ENCODE results near the gene SMARCAL1. TPM values are rescaled to one million over a fixed set of nuclear protein-coding genes. Genes with fewer than 3 reads are reported as not detected.

The SMARCAL1 gene
- total RNA-seq, 1 experiment from 2014 or later = 6.5 TPM

- in situ Hi-C loops (cut with HindIII; ENCODE audit: low pct_unique_long_range_greater_than_20kb, low sequenced_read_pairs) = no loop called here
Measured at GRCh38 chr2:216447293-216447692, 35.0 kb downstream of the SMARCAL1 start.

GRCh38 chr2:216448829-216449228, 36.5 kb downstream of the SMARCAL1 start:
- no peak for DNase-seq (ENCODE audit: low read depth, low spot score)
- in situ Hi-C loops (cut with HindIII; ENCODE audit: low pct_unique_long_range_greater_than_20kb, low sequenced_read_pairs) = no loop called here

More at GRCh38 chr2:216447293-216447692, 35.0 kb downstream of the SMARCAL1 start:
- DNase-seq (ENCODE audit: low read depth, low spot score) = no peak

GRCh38 chr2:216450346-216450745, 38.1 kb downstream of the SMARCAL1 start:
- DNase-seq (ENCODE audit: low read depth, low spot score) = no peak
- in situ Hi-C loops (cut with HindIII; ENCODE audit: low pct_unique_long_range_greater_than_20kb, low sequenced_read_pairs) = no loop called here

GRCh38 chr2:216450784-216451183, 38.5 kb downstream of the SMARCAL1 start:
- DNase-seq (ENCODE audit: low read depth, low spot score) = no peak
- in situ Hi-C loops (cut with HindIII; ENCODE audit: low pct_unique_long_range_greater_than_20kb, low sequenced_read_pairs) = no loop called here

GRCh38 chr2:216453955-216454614, 41.8 kb downstream of the SMARCAL1 start:
- no peak for DNase-seq (ENCODE audit: low read depth, low spot score)
- in situ Hi-C loops (cut with HindIII; ENCODE audit: low pct_unique_long_range_greater_than_20kb, low sequenced_read_pairs) = no loop called here

- DNase-seq (ENCODE audit: low read depth, low spot score) = no peak
- in situ Hi-C loops (cut with HindIII; ENCODE audit: low pct_unique_long_range_greater_than_20kb, low sequenced_read_pairs) = no loop called here
Measured at GRCh38 chr2:216463148-216463547, 50.9 kb downstream of the SMARCAL1 start.

GRCh38 chr2:216464104-216464720, 51.9 kb downstream of the SMARCAL1 start:
- in situ Hi-C loops (cut with HindIII; ENCODE audit: low pct_unique_long_range_greater_than_20kb, low sequenced_read_pairs) = no loop called here
- DNase-seq (ENCODE audit: low read depth, low spot score) = no peak

- DNase-seq (ENCODE audit: low read depth, low spot score) = no peak
- in situ Hi-C loops (cut with HindIII; ENCODE audit: low pct_unique_long_range_greater_than_20kb, low sequenced_read_pairs) = no loop called here
Measured at GRCh38 chr2:216465579-216466195, 53.4 kb downstream of the SMARCAL1 start.

GRCh38 chr2:216467845-216468244, 55.6 kb downstream of the SMARCAL1 start:
- no peak for DNase-seq (ENCODE audit: low read depth, low spot score)
- in situ Hi-C loops (cut with HindIII; ENCODE audit: low pct_unique_long_range_greater_than_20kb, low sequenced_read_pairs) = no loop called here

GRCh38 chr2:216469661-216470060, 57.4 kb downstream of the SMARCAL1 start:
- in situ Hi-C loops (cut with HindIII; ENCODE audit: low pct_unique_long_range_greater_than_20kb, low sequenced_read_pairs) = no loop called here
- no peak for DNase-seq (ENCODE audit: low read depth, low spot score)

- in situ Hi-C loops (cut with HindIII; ENCODE audit: low pct_unique_long_range_greater_than_20kb, low sequenced_read_pairs) = no loop called here
- DNase-seq (ENCODE audit: low read depth, low spot score) = no peak
Measured at GRCh38 chr2:216473187-216473586, 60.9 kb downstream of the SMARCAL1 start.

GRCh38 chr2:216474925-216475670, 62.8 kb downstream of the SMARCAL1 start:
- in situ Hi-C loops (cut with HindIII; ENCODE audit: low pct_unique_long_range_greater_than_20kb, low sequenced_read_pairs) = no loop called here
- DNase-seq (ENCODE audit: low read depth, low spot score) = no peak

- no peak for DNase-seq (ENCODE audit: low read depth, low spot score)
- in situ Hi-C loops (cut with HindIII; ENCODE audit: low pct_unique_long_range_greater_than_20kb, low sequenced_read_pairs) = no loop called here
Measured at GRCh38 chr2:216475767-216476166, 63.5 kb downstream of the SMARCAL1 start.

GRCh38 chr2:216477283-216478035, 65.2 kb downstream of the SMARCAL1 start:
- in situ Hi-C loops (cut with HindIII; ENCODE audit: low pct_unique_long_range_greater_than_20kb, low sequenced_read_pairs) = no loop called here
- DNase-seq (ENCODE audit: low read depth, low spot score) = no peak

- DNase-seq (ENCODE audit: low read depth, low spot score) = peak; percentile 89
- in situ Hi-C loops (cut with HindIII; ENCODE audit: low pct_unique_long_range_greater_than_20kb, low sequenced_read_pairs) = no loop called here
Measured at GRCh38 chr2:216478151-216478550, 65.9 kb downstream of the SMARCAL1 start.

GRCh38 chr2:216478791-216479190, 66.5 kb downstream of the SMARCAL1 start:
- in situ Hi-C loops (cut with HindIII; ENCODE audit: low pct_unique_long_range_greater_than_20kb, low sequenced_read_pairs) = no loop called here

GRCh38 chr2:216480221-216480620, 67.9 kb downstream of the SMARCAL1 start:
- in situ Hi-C loops (cut with HindIII; ENCODE audit: low pct_unique_long_range_greater_than_20kb, low sequenced_read_pairs) = no loop called here
- no peak for DNase-seq (ENCODE audit: low read depth, low spot score)

More at GRCh38 chr2:216478791-216479190, 66.5 kb downstream of the SMARCAL1 start:
- no peak for DNase-seq (ENCODE audit: low read depth, low spot score)

- no peak for DNase-seq (ENCODE audit: low read depth, low spot score)
- in situ Hi-C loops (cut with HindIII; ENCODE audit: low pct_unique_long_range_greater_than_20kb, low sequenced_read_pairs) = no loop called here
Measured at GRCh38 chr2:216482640-216483039, 70.4 kb downstream of the SMARCAL1 start.
